GM10248 (cell line): ENCODE measurements around the gene ZMIZ2.

Source experiments
- CTCF ChIA-PET: fragments of 300-600 bp; sonication (Branson Sonifier 250); formaldehyde crosslinking; extraction: SDS; loops from one replicate; lab custom pipeline; 2021; ENCODE audit warnings: antibody characterized with exemption; lab: Yijun Ruan, JAX
- POLR2A ChIA-PET: fragments of 350-650 bp; sonication (Branson Sonifier 250); formaldehyde crosslinking; extraction: SDS; loops from one replicate; lab custom pipeline; 2020; ENCODE audit warnings: antibody characterized with exemption; lab: Yijun Ruan, JAX
- DNase-seq: peaks from one replicate; pipeline ENCODE4 v3.0.0; 2012; ENCODE audit errors: extremely low spot score
- CTCF ChIP-seq: IDR thresholded peaks from 2 replicates; pipeline ENCODE4 v1.5.1; 2012; ENCODE audit warnings: mild to moderate bottlenecking, low read depth; ENCODE audit errors: extremely low read depth, missing control alignments, control extremely low read depth

Gene ZMIZ2

GRCh38 chr7:44738051-44738723, 10.5 kb upstream of the ZMIZ2 start:
- TF ChIP-seq CTCF, result no peak
- ChIA-PET CTCF (interaction anchor here (1.6 to 1.7 kb wide), 2 partner anchors 10 to 108 kb away, joined by 4 read pairs; no protein-coding TSS in a partner anchor), POLR2A (interaction anchor here (0.6 kb wide), 1 partner anchor 351 kb away, joined by 3 read pairs; no protein-coding TSS in a partner anchor)
- DNase-seq, result no peak

- POLR2A ChIA-PET, result interaction anchor here (0.6 kb wide), 1 partner anchor 350 kb away, joined by 3 read pairs; no protein-coding TSS in a partner anchor
- no peak for DNase-seq
- CTCF ChIA-PET, result interaction anchor here (1.6 kb wide), 1 partner anchor 11 kb away, joined by 4 read pairs; no protein-coding TSS in a partner anchor
- no peak for TF ChIP-seq CTCF
Observed at GRCh38 chr7:44738876-44739665, 9.6 kb upstream of the ZMIZ2 start.

- ChIA-PET POLR2A (no interaction called here), CTCF (no interaction called here)
Observed at GRCh38 chr7:44740055-44740454, 8.6 kb upstream of the ZMIZ2 start.

GRCh38 chr7:44743750-44744149, 4.9 kb upstream of the ZMIZ2 start:
- CTCF ChIA-PET, result interaction anchor here (1.0 to 1.1 kb wide), 2 partner anchors 25 to 44 kb away, joined by 3 read pairs; no protein-coding TSS in a partner anchor
- no peak for TF ChIP-seq CTCF
- DNase-seq, result no peak
- POLR2A ChIA-PET, result no interaction called here

More at GRCh38 chr7:44740055-44740454, 8.6 kb upstream of the ZMIZ2 start:
- DNase-seq, result no peak
- TF ChIP-seq CTCF, result no peak

- peak; percentile 57 for DNase-seq
- TF ChIP-seq CTCF, result no peak
- CTCF ChIA-PET, result interaction anchor here (0.7 to 1.4 kb wide), 7 partner anchors 13 to 911 kb away, joined by 3 to 4 read pairs (median 3); partner anchors contain the start of gene H2AZ2
- POLR2A ChIA-PET, result interaction anchor here (0.5 to 1.7 kb wide), 4 partner anchors 19 to 258 kb away, joined by 3 to 4 read pairs (median 4); no protein-coding TSS in a partner anchor
Observed at GRCh38 chr7:44748948-44749731, 493 bp downstream of the ZMIZ2 start.
